Germinal center (tissue), 1 donor: Measurements from ENCODE around the gene ACSL3.
"Not testable (repeated sequence)": the region's sequence is repeated elsewhere in the genome, so short reads cannot be mapped to it uniquely, and the experiment has no call there.

Experiments used
- DNase-seq: peaks from one replicate; pipeline ENCODE4 v3.0.0; 2012; ENCODE audit warnings: mixed read lengths, low spot score

Gene ACSL3

GRCh38 chr2:222976521-222977061 lies 115.8 kb downstream of the ACSL3 start:
- DNase-seq: no peak

GRCh38 chr2:222977121-222977520 lies 116.3 kb downstream of the ACSL3 start:
- no peak for DNase-seq

- no peak for DNase-seq
Measured at GRCh38 chr2:222978850-222979249, 118.0 kb downstream of the ACSL3 start.

- no peak for DNase-seq
Measured at GRCh38 chr2:222979484-222979883, 118.6 kb downstream of the ACSL3 start.

GRCh38 chr2:222982010-222982908 lies 121.4 kb downstream of the ACSL3 start:
- DNase-seq: no peak

GRCh38 chr2:222982909-222983265 lies 122.1 kb downstream of the ACSL3 start:
- DNase-seq: no peak

- no peak for DNase-seq
Measured at GRCh38 chr2:222984908-222985307, 124.1 kb downstream of the ACSL3 start.

- no peak for DNase-seq
Measured at GRCh38 chr2:222989431-222989830, 128.6 kb downstream of the ACSL3 start.

GRCh38 chr2:222990206-222990605 lies 129.4 kb downstream of the ACSL3 start:
- not testable (repeated sequence) for DNase-seq

GRCh38 chr2:222992137-222992536 lies 131.3 kb downstream of the ACSL3 start:
- DNase-seq: no peak
